ENCODE data around the gene MYO5A. TPM values are rescaled to one million over a fixed set of nuclear protein-coding genes. Genes with fewer than 3 reads are reported as not detected.

The MYO5A gene
- total RNA-seq, 4 donors from 2014 or later: 10.9 to 151 (median 17.0) TPM

DNA sequence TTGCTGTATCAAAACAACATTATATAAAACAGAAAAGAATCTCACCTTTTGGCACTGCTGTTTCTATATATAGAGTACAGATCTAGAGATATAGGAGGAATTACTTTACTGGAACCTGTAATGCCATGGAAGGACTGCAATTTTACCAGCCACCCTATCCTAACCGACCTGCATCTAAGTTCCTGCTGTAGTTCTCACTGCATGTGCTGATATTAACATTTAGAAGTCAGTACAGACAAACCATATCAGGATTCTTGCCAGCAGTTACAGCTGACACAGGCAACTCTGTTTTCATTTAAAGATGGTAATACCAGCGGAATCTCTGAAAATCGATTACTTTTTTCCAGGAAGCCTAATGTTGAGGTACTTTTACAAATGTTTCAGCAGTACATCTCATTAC, 159.7 kb downstream of the MYO5A start:
- in situ Hi-C loops (cut with MboI; ENCODE audit: low pct_ligation_motif_present in 1 of 4, low pct_unique_long_range_greater_than_20kb in 1 of 4, low sequenced_read_pairs in 3 of 4) (loop anchor here in 1 of 4 donors (25.0 kb wide), 1 partner anchor 368 kb away; no protein-coding TSS in a partner anchor), intact Hi-C loops (cut with DNase I; ENCODE audit: low total_unique reads) (no loop called here)
- Histone ChIP-seq H3K9me3 (no peaks in the 10 kb centered on the region), H3K27ac (no peak overlapping the region), H3K4me3 (no peak overlapping the region), H3K4me1 (no peaks in the 10 kb centered on the region), H3K36me3 (peaks cover 0 to 5% (median 0%) of the 10 kb centered on the region in 4 donors), H3K27me3 (no peaks in the 10 kb centered on the region)
- WGBS, 2 donors (ENCODE audit: low coverage in 1 of 2): 92 to 100% methylated on average over 3 of the region's 3 CpGs
- no peak for DNase-seq
- TF ChIP-seq POLR2AphosphoS5 (IDR thresholded peaks at IDR 0.05) (no peak), POLR2A (IDR thresholded peaks at IDR 0.05) (no peak), CTCF (IDR thresholded peaks at IDR 0.05) (no peak), EP300 (IDR thresholded peaks at IDR 0.05; ENCODE audit: low read depth) (no peak)

- no peaks in the 10 kb centered on the region for H3K27me3 ChIP-seq
- no peaks in the 10 kb centered on the region for H3K9me3 ChIP-seq
- 95 to 100% methylated on average over 1 to 3 of the region's 3 CpGs for WGBS, 2 donors (ENCODE audit: low coverage in 1 of 2)
- TF ChIP-seq CTCF (IDR thresholded peaks at IDR 0.05): no peak
- TF ChIP-seq POLR2AphosphoS5 (IDR thresholded peaks at IDR 0.05): no peak
- no peak for TF ChIP-seq POLR2A (IDR thresholded peaks at IDR 0.05)
- no peak for TF ChIP-seq EP300 (IDR thresholded peaks at IDR 0.05; ENCODE audit: low read depth)
- no peaks in the 10 kb centered on the region for H3K4me1 ChIP-seq
- no peak overlapping the region for H3K27ac ChIP-seq
- intact Hi-C loops (cut with DNase I; ENCODE audit: low total_unique reads) (no loop called here), in situ Hi-C loops (cut with MboI; ENCODE audit: low pct_ligation_motif_present in 1 of 4, low pct_unique_long_range_greater_than_20kb in 1 of 4, low sequenced_read_pairs in 3 of 4) (loop anchor here in 1 of 4 donors (25.0 kb wide), 1 partner anchor 369 kb away; no protein-coding TSS in a partner anchor)
- no peak overlapping the region for H3K4me3 ChIP-seq
- H3K36me3 ChIP-seq: peaks cover 0 to 5% (median 0%) of the 10 kb centered on the region in 4 donors
- no peak for DNase-seq
Measured at GRCh38 chr15:52368402-52368801, 160.3 kb downstream of the MYO5A start.

- Histone ChIP-seq H3K27me3 (no peaks in the 10 kb centered on the region), H3K4me1 (peaks cover 6 to 18% (median 8%) of the 10 kb centered on the region in 4 donors), H3K4me3 (no peak overlapping the region), H3K36me3 (no peaks in the 10 kb centered on the region), H3K9me3 (no peaks in the 10 kb centered on the region), H3K27ac (no peak overlapping the region)
- in situ Hi-C loops (cut with MboI; ENCODE audit: low pct_ligation_motif_present in 1 of 4, low pct_unique_long_range_greater_than_20kb in 1 of 4, low sequenced_read_pairs in 3 of 4): loop anchor here in 1 of 4 donors (25.0 kb wide), 1 partner anchor 375 kb away; no protein-coding TSS in a partner anchor
- intact Hi-C loops (cut with DNase I; ENCODE audit: low total_unique reads): no loop called here
- TF ChIP-seq POLR2A (IDR thresholded peaks at IDR 0.05): no peak
- no peak for TF ChIP-seq EP300 (IDR thresholded peaks at IDR 0.05; ENCODE audit: low read depth)
- TF ChIP-seq POLR2AphosphoS5 (IDR thresholded peaks at IDR 0.05): no peak
- no peak for TF ChIP-seq CTCF (IDR thresholded peaks at IDR 0.05)
- no peak for DNase-seq
- 90 to 100% methylated on average over 1 to 3 of the region's 3 CpGs for WGBS, 2 donors (ENCODE audit: low coverage in 1 of 2)
Measured at GRCh38 chr15:52362497-52362896, 166.2 kb downstream of the MYO5A start.

DNA sequence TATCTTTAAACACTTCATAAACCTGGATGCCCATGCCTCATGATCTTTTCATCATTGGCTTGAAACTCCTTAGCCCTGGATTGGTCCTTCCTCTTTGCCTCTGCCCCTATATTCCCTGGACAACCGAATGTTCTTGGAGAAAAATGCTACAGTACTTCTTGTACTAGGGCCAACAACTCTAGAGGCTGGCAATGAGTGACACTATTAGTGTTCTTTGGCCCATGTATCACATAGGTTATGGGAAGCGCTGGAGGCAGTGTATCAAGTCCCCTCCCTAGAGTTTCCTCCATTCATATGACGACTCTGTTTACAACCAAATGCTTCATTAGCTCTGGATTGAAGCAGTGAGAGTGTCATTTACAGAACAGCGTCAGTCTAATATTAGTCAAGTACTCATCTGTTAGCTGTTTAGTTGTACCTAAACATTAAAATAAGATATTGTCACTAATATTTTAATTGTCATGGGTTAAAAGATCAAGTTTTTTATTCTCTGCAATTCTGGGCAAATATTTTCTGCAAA, 166.6 kb downstream of the MYO5A start:
- no peak overlapping the region for H3K4me3 ChIP-seq
- 90 to 93% methylated on average over 3 to 4 of the region's 4 CpGs for WGBS, 2 donors (ENCODE audit: low coverage in 1 of 2)
- H3K36me3 ChIP-seq: no peaks in the 10 kb centered on the region
- no peak overlapping the region for H3K27ac ChIP-seq
- in situ Hi-C loops (cut with MboI; ENCODE audit: low pct_ligation_motif_present in 1 of 4, low pct_unique_long_range_greater_than_20kb in 1 of 4, low sequenced_read_pairs in 3 of 4): loop anchor here in 1 of 4 donors (25.0 kb wide), 1 partner anchor 375 kb away; no protein-coding TSS in a partner anchor
- peaks cover 6 to 18% (median 8%) of the 10 kb centered on the region in 4 donors for H3K4me1 ChIP-seq
- no peaks in the 10 kb centered on the region for H3K9me3 ChIP-seq
- TF ChIP-seq POLR2AphosphoS5 (IDR thresholded peaks at IDR 0.05): no peak
- no peak for TF ChIP-seq POLR2A (IDR thresholded peaks at IDR 0.05)
- no peak for TF ChIP-seq CTCF (IDR thresholded peaks at IDR 0.05)
- TF ChIP-seq EP300 (IDR thresholded peaks at IDR 0.05; ENCODE audit: low read depth): no peak
- no peaks in the 10 kb centered on the region for H3K27me3 ChIP-seq
- intact Hi-C loops (cut with DNase I; ENCODE audit: low total_unique reads): no loop called here
- DNase-seq: no peak

Data from transverse colon (tissue), 4 donors.